C4-2B (cell line): ENCODE data around the gene FOXK1.

ENCODE experiments used
- ZFX ChIP-seq: fragments of 450-650 bp; IDR thresholded peaks from 2 replicates; pipeline ENCODE4 v1.6.1; 2017
- TF ChIP-seq, protein P1 (sequence below): fragments of 450-650 bp; conservative IDR thresholded peaks from 2 replicates; pipeline ENCODE4 v1.5.1; 2017; ENCODE audit warnings: mild to moderate bottlenecking

GRCh38 chr7:4818000-4818794 is 136.1 kb downstream of the FOXK1 start:
- TF ChIP-seq, protein P1, sequence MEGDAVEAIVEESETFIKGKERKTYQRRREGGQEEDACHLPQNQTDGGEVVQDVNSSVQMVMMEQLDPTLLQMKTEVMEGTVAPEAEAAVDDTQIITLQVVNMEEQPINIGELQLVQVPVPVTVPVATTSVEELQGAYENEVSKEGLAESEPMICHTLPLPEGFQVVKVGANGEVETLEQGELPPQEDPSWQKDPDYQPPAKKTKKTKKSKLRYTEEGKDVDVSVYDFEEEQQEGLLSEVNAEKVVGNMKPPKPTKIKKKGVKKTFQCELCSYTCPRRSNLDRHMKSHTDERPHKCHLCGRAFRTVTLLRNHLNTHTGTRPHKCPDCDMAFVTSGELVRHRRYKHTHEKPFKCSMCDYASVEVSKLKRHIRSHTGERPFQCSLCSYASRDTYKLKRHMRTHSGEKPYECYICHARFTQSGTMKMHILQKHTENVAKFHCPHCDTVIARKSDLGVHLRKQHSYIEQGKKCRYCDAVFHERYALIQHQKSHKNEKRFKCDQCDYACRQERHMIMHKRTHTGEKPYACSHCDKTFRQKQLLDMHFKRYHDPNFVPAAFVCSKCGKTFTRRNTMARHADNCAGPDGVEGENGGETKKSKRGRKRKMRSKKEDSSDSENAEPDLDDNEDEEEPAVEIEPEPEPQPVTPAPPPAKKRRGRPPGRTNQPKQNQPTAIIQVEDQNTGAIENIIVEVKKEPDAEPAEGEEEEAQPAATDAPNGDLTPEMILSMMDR, result no peak
- no peak for TF ChIP-seq ZFX
